Skin of body (tissue), 3 donors: ENCODE data around the gene C4BPA. TPM values are rescaled to one million over a fixed set of nuclear protein-coding genes. Genes with fewer than 3 reads are reported as not detected.

ENCODE experiments used
- DNase-seq: peaks from one replicate; lab custom pipeline; 2025; lab: John Stamatoyannopoulos, UW
- small RNA-seq: library from RNA; depleted of rRNA; stranded (forward); fragments of <200 nt; gene quantifications from one replicate; pipeline ENCODE3, GENCODE V24; 2014; ENCODE audit warnings: low replicate concordance
- total RNA-seq: library from RNA; depleted of rRNA; stranded (reverse); fragments of >200 nt; gene quantifications from one replicate; pipeline ENCODE4 v1.2.3, GENCODE V29; 2014

C4BPA gene
- total RNA-seq, 1 donor from 2014 or later: 0.39 TPM

- no peak for DNase-seq
Measured at GRCh38 chr1:207186503-207186902, 82.5 kb downstream of the C4BPA start.

GRCh38 chr1:207188901-207189300 is 84.9 kb downstream of the C4BPA start:
- DNase-seq: no peak

- no peak for DNase-seq
Measured at GRCh38 chr1:207191061-207191460, 87.0 kb downstream of the C4BPA start.

GRCh38 chr1:207191776-207192175 is 87.7 kb downstream of the C4BPA start:
- DNase-seq: no peak

GRCh38 chr1:207194197-207194596 is 90.2 kb downstream of the C4BPA start:
- DNase-seq: no peak

Small RNA genes within 50 kb of the gene (small RNA-seq; reads per million reads assigned to genes)
- gene AL445493.1: not detected

Other genes with a start within 250 kb of the C4BPA start
- 0.59 TPM for gene IL20, start 238.6 kb upstream of the C4BPA start, total RNA-seq
- gene IL24, start 206.8 kb upstream of the C4BPA start, total RNA-seq: not detected
- 0.69 TPM for gene FCMR, start 182.3 kb upstream of the C4BPA start, total RNA-seq
- not detected for gene PIGR, start 157.8 kb upstream of the C4BPA start, total RNA-seq
- not detected for gene FCAMR, start 133.8 kb upstream of the C4BPA start, total RNA-seq
- 6.4 TPM for gene C1orf116, start 71.5 kb upstream of the C4BPA start, total RNA-seq
- 27.8 TPM for gene YOD1, start 53.0 kb upstream of the C4BPA start, total RNA-seq
- gene PFKFB2, start 51.0 kb upstream of the C4BPA start, total RNA-seq: 9.4 TPM
- gene C4BPB, start 15.4 kb upstream of the C4BPA start, total RNA-seq: 0.30 TPM
- gene CD55, start 217.4 kb downstream of the C4BPA start, total RNA-seq: 84.7 TPM